Body of pancreas (tissue), 4 donors: ENCODE results near the gene MUSTN1.

ENCODE experiments used
- POLR2A ChIP-seq, 3 donors: fragments of 450-650 bp; IDR thresholded peaks; one replicate each; pipeline ENCODE4 v1.6.1; 2016; ENCODE audit warnings: antibody characterized with exemption in 3 of 3, mild to moderate bottlenecking in 2 of 3
- TF ChIP-seq, protein P1 (sequence below), 7 experiments: fragments of 450-650 bp in 4 of 7; fragments of 200-600 bp in 3 of 7; sonication (generic) in 3 of 7; IDR thresholded peaks; one replicate each; pipeline ENCODE4 v1.5.1; 2016 to 2019; ENCODE audit warnings: antibody characterized with exemption in 7 of 7

DNA sequence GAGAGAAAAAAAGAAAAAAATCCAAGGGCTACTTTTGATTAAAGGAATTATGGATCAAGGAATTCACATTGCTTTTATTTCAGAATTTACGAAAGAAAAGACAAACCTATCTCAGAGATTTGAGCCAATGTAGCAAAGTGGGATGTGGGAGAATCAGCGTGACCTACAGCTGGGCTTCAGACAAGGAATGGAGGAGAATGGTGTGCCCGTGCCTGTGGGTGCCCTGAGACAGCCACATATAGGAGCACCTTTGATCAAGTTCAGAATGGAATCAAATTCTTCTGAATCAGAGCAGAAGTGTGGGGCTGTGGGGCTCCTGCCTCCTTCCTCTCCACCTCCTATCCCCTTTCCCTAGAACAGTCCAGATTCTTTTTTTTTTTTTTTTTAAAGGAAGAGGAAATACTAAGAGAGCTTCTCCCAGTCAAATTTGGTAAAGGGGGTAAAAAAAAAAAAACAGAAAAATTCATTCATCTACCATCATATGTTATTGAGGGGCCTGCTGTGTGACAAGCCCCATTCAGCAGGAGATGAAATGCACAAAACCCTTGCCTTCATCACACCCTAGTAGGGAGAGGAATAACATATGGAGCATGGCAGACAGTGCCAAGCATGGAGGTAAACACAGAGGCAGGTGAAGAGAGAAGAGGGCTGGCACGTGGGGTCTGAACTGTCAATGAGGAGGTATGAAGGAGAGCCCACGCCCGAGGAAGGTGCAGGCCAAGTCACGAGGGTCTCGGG is 25.0 kb upstream of the MUSTN1 start:
- TF ChIP-seq, protein P1, sequence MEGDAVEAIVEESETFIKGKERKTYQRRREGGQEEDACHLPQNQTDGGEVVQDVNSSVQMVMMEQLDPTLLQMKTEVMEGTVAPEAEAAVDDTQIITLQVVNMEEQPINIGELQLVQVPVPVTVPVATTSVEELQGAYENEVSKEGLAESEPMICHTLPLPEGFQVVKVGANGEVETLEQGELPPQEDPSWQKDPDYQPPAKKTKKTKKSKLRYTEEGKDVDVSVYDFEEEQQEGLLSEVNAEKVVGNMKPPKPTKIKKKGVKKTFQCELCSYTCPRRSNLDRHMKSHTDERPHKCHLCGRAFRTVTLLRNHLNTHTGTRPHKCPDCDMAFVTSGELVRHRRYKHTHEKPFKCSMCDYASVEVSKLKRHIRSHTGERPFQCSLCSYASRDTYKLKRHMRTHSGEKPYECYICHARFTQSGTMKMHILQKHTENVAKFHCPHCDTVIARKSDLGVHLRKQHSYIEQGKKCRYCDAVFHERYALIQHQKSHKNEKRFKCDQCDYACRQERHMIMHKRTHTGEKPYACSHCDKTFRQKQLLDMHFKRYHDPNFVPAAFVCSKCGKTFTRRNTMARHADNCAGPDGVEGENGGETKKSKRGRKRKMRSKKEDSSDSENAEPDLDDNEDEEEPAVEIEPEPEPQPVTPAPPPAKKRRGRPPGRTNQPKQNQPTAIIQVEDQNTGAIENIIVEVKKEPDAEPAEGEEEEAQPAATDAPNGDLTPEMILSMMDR (IDR thresholded peaks at IDR 0.05): no peak
- no peak for TF ChIP-seq POLR2A (IDR thresholded peaks at IDR 0.05)
